Fibroblast of skin of abdomen (primary cell): ENCODE results near the gene ANKRD24.
"Not testable (repeated sequence)": the region's sequence is repeated elsewhere in the genome, so short reads cannot be mapped to it uniquely, and the experiment has no call there.

ENCODE experiments used
- DNase-seq: peaks from one replicate; pipeline ENCODE4 v3.0.0-alpha.2; 2013

The ANKRD24 gene

GRCh38 chr19:4198467-4199126 lies 16.1 kb downstream of the ANKRD24 start:
- DNase-seq: no peak

GRCh38 chr19:4199699-4200293 lies 17.3 kb downstream of the ANKRD24 start:
- no peak for DNase-seq

DNA sequence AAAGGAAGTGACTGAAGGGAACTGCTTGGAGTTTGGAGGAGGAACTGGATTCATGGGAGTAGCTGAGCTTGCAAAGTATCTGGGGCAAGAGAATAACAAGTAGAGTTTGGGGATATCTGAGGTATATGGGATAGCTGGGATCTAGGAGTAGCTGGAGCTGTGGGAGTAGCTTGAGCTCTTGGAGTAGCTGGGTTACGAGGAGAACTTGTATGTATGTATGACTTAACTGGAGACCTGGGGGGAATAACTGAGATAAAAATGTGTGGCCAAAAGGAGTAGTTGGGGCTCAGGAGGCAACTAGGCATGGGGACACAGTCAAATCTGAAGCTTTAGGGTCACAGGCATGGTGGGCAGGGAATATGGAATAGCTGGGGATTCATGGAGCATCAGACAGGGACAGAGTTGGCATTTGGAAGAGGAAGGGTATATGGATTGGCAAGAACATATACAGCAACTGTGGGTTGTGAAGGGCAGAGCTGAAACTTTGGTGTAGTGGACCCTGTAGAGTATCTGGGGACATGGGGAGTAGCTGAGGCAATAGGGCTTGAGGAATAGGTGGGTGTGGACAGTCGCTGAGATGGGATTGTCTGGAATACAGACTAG lies 18.6 kb downstream of the ANKRD24 start:
- no peak for DNase-seq

- no peak for DNase-seq
Measured at GRCh38 chr19:4201798-4202197, 19.3 kb downstream of the ANKRD24 start.

GRCh38 chr19:4206818-4207484 lies 24.5 kb downstream of the ANKRD24 start:
- DNase-seq: no peak

DNA sequence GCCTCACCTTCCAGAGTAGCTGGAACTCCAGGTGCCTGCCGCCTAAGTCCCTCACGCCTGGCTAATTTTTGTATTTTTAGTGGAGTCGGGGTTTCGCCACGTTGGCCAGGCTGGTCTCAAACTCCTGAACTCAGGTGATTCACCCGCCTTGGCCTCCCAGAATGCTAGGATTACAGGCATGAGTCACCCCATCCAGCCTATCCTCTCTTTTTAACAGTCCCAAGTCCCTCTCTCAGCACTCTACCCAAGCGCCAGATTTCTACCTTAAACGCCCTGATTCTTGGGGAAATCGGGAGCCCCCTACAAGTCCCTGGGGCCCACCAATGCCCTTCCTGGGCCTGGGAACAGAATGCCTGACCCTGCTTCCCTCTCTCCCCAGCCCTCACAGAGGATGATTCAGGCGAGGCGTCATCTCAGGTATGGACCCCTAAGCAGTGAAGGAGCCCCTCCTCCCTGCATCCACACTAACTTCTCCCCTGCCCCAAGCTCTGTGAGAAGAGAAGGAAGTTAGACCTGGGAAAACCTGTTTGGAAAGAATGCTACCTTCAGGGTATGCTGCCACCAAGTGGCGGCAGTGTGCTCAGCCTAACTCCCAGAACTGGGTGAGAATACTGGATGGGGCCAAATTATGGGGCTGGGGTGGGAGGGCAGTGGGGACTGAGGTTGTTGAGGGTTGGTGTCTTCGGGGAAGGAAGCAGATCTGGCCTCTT lies 26.1 kb downstream of the ANKRD24 start:
- DNase-seq: peak; percentile 17

GRCh38 chr19:4210166-4210731 lies 27.8 kb downstream of the ANKRD24 start:
- DNase-seq: no peak

DNA sequence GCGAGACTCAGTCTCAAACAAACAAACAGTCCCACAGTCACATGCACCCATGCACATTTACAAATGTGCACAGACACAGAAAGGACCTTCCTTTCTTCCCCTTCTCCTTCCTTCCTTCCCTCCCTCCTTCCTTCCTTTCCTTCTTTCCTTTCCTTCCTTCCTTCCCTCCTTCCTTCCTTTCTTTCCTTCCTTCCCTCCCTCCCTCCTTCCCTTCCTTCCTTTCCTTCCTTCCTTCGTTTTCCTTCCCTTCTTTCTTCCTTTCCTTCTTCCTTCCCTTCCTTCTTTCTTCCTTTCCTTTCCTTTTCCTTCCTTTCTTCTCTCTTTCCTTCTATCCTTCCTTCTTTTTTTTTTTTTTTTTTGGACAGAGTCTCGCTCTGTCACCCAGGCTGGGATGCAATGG lies 30.6 kb downstream of the ANKRD24 start:
- DNase-seq: no peak

GRCh38 chr19:4215807-4216206 lies 33.3 kb downstream of the ANKRD24 start:
- no peak for DNase-seq

- DNase-seq: no peak
Measured at GRCh38 chr19:4216846-4217245, 34.4 kb downstream of the ANKRD24 start.

GRCh38 chr19:4217429-4218264 lies 35.2 kb downstream of the ANKRD24 start:
- DNase-seq: no peak

DNA sequence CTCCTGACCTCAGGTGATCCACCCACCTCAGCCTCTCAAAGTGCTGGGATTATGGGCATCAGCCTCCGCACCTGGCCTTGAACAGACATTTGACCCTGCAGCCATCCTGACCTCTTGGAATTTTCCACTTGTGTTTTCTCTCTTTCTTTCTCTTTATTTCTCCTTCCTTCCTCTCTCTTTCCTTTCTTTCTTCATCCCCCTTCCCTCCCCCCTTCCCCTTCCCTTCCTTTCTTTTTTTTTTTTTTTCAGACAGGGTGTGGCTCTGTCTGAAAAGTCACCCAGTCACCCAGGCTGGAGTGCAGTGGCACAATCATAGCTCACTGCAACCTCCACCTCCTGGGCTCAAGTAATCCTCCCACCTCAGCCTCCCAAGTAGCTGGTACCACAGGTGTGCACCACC lies 36.0 kb downstream of the ANKRD24 start:
- not testable (repeated sequence) for DNase-seq

DNA sequence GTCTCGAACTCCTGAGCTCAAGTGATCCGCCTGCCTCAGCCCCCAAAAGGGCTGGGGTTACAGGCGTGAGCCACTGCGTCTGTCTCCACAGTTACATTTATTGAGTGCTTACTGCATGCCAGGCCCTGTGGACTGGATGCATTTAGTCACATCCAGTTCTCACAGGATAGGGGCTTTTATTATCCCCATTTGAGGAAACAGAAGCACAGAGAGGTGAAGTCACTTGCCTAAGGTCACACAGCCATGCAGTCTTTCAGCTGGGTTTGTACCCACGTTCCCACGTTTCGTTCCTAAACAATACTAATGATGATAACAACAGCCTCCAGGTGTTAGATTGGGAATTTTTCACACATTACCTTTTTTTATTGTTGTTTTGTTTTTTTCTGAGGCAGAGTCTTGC lies 37.7 kb downstream of the ANKRD24 start:
- DNase-seq: no peak

DNA sequence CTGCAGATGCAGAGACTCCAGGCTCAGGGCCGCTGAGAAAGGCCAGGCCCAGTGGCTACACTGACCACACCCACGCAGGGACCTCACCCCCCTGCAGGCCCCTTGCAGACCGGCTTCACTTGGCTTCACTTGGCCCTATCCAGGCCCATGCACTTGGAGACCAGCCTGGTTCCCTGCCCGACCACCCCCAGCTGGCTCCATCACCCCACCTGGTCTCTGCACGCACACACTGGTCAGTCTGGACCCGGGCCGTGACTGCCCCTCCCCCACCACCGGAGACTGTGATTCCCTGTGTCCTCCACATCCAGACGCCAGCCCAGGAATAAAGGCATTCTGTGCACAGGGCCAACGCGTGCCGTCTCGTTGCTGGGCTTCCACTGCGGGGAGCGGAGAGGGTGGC lies 42.0 kb downstream of the ANKRD24 start:
- DNase-seq: no peak

GRCh38 chr19:4225885-4226284 lies 43.4 kb downstream of the ANKRD24 start:
- no peak for DNase-seq

- DNase-seq: no peak
Measured at GRCh38 chr19:4227771-4228170, 45.3 kb downstream of the ANKRD24 start.

- DNase-seq: no peak
Measured at GRCh38 chr19:4228765-4229178, 46.3 kb downstream of the ANKRD24 start.

DNA sequence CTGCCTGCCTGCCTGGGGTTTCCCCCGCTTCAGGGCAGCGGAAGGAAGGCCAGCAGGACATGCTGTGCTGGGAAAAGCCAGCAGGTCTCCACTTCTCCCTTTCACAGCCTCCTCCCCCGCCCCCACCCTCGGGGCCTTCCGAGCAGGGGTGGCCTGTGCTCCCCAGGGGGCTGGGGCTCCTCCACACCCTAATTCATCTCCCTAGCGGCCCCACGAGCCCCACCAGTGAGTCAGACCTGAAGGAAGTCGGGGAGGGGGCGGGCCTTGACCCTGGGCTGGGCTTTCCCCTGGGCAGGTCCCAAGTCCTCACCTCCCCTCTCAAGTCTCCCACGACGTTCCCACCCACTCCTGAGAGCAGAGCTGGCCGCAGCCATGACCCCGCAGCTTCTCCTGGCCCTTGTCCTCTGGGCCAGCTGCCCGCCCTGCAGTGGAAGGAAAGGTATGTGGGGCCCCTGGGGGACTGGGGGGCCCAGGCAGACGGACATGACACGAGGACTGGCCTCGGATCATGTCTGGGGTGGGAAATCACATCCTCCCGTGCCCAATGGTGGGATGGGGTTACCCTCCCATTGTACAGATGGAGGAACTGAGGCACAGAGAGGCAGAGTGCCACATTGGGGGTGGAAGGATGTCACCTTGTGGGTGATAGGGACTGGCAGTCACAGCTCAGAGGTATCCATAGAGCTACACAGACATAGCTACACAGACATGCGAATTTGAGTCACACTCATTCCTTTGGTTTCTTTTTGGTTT lies 46.9 kb downstream of the ANKRD24 start, which contains the start of gene EBI3:
Gene EBI3 (plus strand): TSS at position 345 of the 753 bp plus-strand sequence. CDS start 28 bp downstream, at position 373.
- DNase-seq: peak; percentile 44

DNA sequence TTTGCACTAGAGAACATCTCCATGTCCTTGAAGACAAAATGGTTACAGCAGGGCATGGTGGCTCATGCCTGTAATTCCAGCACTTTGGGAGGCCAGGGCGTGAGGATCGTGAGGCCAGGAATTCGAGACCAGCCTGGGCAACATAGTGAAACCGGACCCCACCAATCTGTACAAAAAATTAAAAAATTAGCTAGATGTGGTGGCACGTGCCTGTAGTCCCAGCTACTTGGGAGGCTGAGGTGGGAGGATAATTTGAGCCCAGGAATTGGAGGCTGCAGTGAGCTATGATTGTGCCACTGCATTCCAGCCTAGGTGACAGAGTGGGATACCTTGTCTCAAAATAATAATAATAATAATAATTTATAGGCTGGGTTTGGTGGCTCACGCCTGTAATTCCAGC lies 47.7 kb downstream of the ANKRD24 start:
- DNase-seq: not testable (repeated sequence)

DNA sequence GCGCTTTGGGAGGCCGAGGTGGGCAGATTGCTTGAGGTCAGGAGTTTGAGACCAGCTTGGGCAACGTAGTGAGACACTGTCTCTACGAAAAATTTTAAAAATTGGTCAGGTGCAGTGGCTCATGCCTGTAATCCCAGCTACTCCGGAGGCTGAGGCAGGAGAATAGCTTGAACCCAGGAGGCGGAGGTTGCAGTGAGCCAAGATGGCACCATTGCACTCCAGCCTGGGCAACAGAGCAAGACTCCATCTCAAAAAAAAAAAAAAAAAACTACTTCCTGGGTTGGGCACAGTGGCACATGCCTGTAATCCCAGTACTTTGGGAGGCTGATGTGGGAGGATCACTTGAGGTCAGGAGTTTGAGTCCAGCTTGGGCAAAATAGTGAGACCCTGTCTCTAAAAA lies 49.0 kb downstream of the ANKRD24 start:
- not testable (repeated sequence) for DNase-seq

DNA sequence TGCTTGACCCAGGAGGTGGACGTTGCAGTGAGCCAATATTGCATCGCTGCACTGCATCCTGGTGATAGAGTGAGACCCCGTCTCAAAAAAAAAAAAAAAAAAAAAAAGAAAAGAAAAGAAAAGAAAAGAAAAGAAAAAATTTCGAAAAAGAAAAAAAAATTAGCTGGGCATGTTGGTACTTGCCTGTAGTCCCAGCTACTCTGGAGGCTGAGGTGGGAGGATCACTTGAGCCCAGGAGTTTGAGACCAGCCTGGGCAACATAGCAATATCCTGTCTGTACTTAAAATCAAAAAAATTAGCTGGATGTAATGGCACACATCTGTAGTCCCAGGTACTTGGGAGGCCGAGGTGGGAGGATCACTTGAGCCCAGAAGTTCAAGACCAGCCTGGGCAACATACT lies 49.6 kb downstream of the ANKRD24 start:
- DNase-seq: not testable (repeated sequence)
